Mesodermal cell (in vitro differentiated cells): ENCODE measurements around the gene TNNI3K.

Experiments
- H3K27ac ChIP-seq: 2 replicates; pipeline ENCODE4 v1.7.0; 2013; ENCODE audit warnings: mild to moderate bottlenecking, low read depth, low read length, moderate library complexity; ENCODE audit not compliant: severe bottlenecking
- H3K36me3 ChIP-seq: 2 replicates; pipeline ENCODE4 v1.7.1; 2013; ENCODE audit warnings: mild to moderate bottlenecking, low read length, moderate library complexity; ENCODE audit not compliant: control insufficient read depth, insufficient read depth
- H3K4me1 ChIP-seq: one replicate; pipeline ENCODE4 v1.7.1; 2013; ENCODE audit warnings: mild to moderate bottlenecking, low read length; ENCODE audit not compliant: insufficient read depth, control insufficient read depth, poor library complexity, severe bottlenecking
- H3K4me3 ChIP-seq: 2 replicates; pipeline ENCODE4 v1.7.0; 2013; ENCODE audit warnings: low read length, control low read depth, mild to moderate bottlenecking; ENCODE audit not compliant: insufficient read depth, poor library complexity, severe bottlenecking; ENCODE audit errors: extremely low read depth
- H3K9me3 ChIP-seq: 2 replicates; pipeline ENCODE4 v1.7.1; 2013; ENCODE audit warnings: mild to moderate bottlenecking, low read length, moderate library complexity; ENCODE audit not compliant: control insufficient read depth
- WGBS, 2 experiments: methylation state at CpG; one replicate each; pipeline ENCODE4 v1.1.5; 2013; ENCODE audit warnings: missing lambda C conversion rate in 2 of 2; ENCODE audit not compliant: insufficient coverage in 2 of 2; 5-methylcytosine and 5-hydroxymethylcytosine counted together

The TNNI3K gene

DNA sequence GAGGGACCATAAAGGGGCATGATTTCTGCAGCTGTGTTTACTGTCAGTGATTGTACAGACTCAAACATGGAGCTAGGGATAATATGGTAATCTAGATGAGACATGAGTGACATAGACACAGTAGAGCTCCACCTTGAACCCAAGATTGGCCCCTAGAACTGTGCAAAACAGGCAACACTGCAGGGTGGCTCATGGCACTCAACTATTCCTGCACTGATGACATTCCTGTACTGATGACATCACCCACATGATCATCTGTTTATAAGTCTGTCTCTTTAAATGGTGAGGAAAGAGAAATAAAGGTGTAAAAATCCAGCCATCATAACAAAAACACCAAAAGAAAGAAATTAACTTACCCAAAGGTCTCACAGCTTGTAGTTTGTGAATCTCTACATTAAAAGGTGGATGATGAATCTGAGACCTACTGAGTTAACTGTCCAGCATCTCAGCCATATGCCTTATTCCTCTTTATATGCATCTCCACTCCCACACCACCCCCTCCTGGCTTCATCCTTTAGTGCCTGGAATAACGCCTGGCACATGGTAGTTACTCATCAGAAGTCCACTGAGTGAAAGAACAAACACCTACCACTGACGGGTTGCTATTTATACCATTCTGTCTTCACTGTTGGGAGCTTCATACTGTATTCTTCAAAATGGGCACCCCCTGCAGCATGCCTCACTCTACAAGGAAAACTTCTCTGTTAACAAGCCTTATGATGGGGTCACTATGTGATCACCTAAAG lies 277.2 kb downstream of the TNNI3K start, which contains the start of gene LRRC53:
Gene LRRC53, minus strand, starts transcription at position 442 of the 746 bp plus-strand sequence. CDS start 29,262 bp downstream, outside the sequence.
- H3K36me3 ChIP-seq, result no peaks in the 10 kb centered on the region
- WGBS, 2 experiments, result 68 to 82% methylated on average over 2 of the region's 2 CpGs
- H3K9me3 ChIP-seq, result no peaks in the 10 kb centered on the region
- H3K4me1 ChIP-seq, result no peaks in the 10 kb centered on the region
- H3K4me3 ChIP-seq, result no peak within 1 kb of the TSS
- H3K27ac ChIP-seq, result no peak within 1 kb of the TSS

DNA sequence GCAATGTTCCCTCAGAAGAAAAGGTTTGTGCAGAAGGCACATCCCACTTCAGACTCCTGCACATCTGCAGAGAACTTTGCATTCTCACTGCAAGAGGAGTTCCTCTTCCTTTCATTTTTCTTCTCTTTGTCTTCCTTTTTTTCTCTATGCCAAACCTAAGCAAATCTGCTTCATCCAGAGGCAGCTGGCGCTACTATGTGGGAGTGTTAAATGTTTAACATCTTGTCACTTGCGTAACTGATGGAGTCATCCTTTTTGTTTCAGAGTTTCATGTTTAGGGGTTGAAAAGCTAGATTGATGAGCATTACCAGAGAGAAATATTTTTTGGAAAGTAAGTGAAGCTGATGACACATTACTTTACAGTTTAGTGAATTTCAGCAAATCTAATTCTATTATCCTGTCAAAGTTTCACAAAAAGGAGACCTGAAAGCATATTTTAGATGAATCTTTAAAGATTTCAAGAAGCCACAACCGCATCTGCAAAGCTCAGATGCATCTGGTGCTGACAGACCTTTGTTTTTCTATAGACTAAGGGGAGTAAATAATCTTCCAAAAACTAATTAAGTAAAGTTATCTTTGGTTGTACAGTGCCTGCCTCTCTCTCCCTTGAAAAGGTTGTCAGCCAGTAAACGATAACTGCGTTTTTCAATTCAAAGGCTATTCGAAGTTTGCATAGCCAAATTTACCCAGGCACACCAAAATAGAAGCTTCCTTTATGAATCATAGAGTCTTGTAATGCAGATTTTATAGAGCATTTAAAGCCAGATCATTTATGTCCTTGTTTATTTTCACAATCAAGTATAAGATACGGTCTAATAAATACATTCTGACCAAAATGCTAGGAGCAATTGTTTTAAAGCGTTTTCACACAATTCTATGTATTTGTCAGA lies 278.5 kb downstream of the TNNI3K start:
- no peak overlapping the region for H3K4me3 ChIP-seq
- WGBS, 2 experiments, result 80 to 87% methylated on average over 3 to 6 of the region's 8 CpGs

DNA sequence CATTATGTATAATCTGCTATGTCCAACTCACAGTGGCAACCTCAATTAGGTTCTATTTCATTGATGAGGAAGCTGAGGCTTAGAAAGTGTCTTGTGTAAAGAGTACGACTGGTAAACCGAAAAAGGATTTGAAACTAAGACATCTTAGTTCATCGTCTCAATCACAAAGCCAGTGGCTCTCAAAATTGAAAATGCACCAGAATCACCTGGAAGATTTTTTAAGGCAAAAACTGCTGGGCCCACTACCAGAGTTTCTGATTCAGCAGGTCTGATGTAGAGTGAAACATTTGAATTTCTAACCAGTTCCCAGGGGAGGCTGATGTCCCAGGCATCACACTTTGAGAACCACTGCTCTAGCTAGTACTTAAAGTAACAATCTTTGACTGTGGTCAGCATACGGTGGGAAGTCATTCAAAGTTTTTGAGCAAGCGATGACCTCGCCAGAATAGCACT lies 282.4 kb downstream of the TNNI3K start:
- no peak overlapping the region for H3K27ac ChIP-seq
- 88 to 100% methylated on average over 4 to 6 of the region's 6 CpGs for WGBS, 2 experiments

More for the DNA sequence above, 278.5 kb downstream of the TNNI3K start:
- H3K27ac ChIP-seq, result no peak overlapping the region
- H3K4me1 ChIP-seq, result no peaks in the 10 kb centered on the region
- no peaks in the 10 kb centered on the region for H3K36me3 ChIP-seq
- H3K9me3 ChIP-seq, result no peaks in the 10 kb centered on the region

DNA sequence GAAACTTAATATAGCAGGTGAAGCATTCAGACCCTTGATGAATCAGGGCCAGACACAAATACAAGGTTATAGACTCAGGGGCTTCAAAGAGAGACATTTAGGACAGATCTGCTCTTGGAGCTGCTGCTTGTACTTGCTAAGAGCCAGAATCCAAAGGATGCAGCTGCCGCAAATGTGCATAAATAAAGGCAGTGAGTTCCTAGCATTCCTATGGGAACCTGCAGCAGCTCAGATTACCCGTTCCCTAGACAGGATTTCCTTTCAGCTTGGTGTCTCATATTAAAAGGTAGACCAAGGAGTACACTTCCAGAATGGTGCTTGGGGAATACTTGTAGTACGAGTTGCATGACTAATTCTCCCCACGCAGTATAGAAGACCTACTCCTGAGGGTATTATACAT lies 287.0 kb downstream of the TNNI3K start:
- Histone ChIP-seq H3K27ac (no peak overlapping the region), H3K4me1 (no peaks in the 10 kb centered on the region), H3K9me3 (no peaks in the 10 kb centered on the region), H3K36me3 (no peaks in the 10 kb centered on the region), H3K4me3 (no peak overlapping the region)
- WGBS, 2 experiments, result 14 to 19% methylated on average over 1 to 3 of the region's 4 CpGs

More for the DNA sequence above, 282.4 kb downstream of the TNNI3K start:
- H3K4me1 ChIP-seq, result no peaks in the 10 kb centered on the region
- no peaks in the 10 kb centered on the region for H3K9me3 ChIP-seq
- no peak overlapping the region for H3K4me3 ChIP-seq
- no peaks in the 10 kb centered on the region for H3K36me3 ChIP-seq

DNA sequence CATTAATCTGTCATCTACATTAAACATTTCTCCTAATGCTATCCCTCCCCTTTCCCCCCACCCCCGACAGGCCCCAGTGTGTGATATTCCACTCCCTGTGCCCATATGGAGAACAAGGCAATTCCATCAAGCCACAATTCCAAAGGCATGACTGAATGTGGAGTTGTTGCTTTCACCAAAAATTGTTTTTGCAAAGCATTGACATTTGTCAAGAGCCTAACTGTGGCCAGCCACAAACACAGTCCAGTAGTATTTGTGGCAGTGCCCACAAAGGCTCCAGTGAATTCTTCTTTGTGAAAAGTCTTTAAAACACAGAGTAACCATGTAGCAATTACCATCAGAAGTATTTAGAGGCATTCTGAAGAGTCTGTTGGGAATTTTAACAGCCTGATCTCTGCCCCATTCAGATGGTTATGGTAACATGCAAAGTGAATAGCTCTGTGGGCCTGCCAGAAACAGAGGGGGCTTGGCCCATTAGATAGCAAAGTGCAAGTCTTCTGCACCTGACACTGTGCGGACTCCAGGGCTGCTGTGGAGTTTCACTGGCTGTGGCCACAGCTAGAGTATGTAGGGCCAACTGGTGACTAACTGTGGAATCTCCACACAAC lies 288.8 kb downstream of the TNNI3K start:
- Histone ChIP-seq H3K36me3 (no peaks in the 10 kb centered on the region), H3K27ac (no peak overlapping the region), H3K4me1 (no peaks in the 10 kb centered on the region), H3K9me3 (no peaks in the 10 kb centered on the region), H3K4me3 (no peak overlapping the region)
- 71% methylated on average over 1 of the region's 2 CpGs; no CpG with 5 or more reads in 1 of the 2 experiments for WGBS, 2 experiments

DNA sequence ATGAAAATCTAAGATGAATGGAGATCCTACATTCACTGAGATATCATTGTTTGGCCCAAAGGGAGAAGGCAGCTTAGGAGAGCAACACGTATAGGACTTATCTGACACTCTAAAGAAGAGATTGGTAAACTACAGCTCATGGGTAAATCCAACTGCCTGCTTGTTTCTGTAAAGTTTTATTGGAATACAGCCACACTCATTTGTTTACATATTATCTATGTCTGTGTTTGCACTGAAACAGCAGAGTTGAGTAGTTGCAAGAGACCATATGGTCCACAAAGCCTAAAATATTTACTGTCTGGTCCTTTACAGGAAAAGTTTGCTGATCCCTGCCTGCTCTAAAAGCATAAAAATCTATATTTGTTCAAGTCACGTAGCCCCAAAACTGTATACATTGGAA lies 291.5 kb downstream of the TNNI3K start:
- no peak overlapping the region for H3K27ac ChIP-seq
- 75 to 100% methylated on average over 1 of the region's 2 CpGs for WGBS, 2 experiments
- no peaks in the 10 kb centered on the region for H3K4me1 ChIP-seq
- H3K36me3 ChIP-seq, result no peaks in the 10 kb centered on the region
- H3K4me3 ChIP-seq, result no peak overlapping the region
- no peaks in the 10 kb centered on the region for H3K9me3 ChIP-seq

DNA sequence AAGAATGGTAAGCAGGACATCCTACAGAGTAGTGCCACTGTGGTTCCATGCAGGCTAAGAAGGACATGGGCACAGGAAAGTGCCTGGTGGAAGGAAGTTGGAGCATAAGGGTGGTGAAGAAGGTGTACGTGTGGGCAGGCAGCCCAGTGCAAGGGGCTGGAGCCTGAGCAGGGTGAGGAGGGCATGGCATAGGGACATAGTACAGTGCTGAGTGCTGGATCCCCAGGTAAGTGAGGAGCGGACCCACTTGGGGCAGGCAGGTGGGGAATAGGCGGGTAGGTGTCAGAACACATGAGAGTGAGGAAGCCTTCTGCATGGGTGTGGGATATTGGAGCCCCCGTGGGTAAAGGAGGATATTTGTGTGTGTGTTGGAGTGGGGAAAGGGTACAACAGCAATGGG lies 292.9 kb downstream of the TNNI3K start:
- Histone ChIP-seq H3K4me3 (no peak overlapping the region), H3K36me3 (no peaks in the 10 kb centered on the region), H3K27ac (no peak overlapping the region), H3K4me1 (no peaks in the 10 kb centered on the region), H3K9me3 (no peaks in the 10 kb centered on the region)
- 94 to 100% methylated on average over 4 of the region's 4 CpGs for WGBS, 2 experiments

DNA sequence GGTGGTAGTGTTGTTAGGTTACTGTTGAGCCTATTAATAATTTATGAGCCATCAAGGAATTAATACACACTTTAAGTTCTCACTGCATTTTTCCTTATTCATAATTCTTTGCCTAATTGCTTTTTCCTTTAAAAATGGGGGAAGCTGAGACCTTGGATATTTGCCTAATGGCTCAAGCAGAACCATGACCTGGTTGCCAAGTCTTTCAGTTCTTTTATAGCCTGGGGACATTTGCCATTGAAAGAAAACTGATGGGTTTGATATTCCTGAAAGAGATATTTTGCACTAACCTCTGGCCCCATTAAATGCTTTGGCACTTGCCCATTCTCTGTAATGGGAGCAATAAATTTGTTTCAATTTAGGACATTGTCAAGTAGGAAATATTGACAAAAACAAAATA lies 295.7 kb downstream of the TNNI3K start:
- H3K4me3 ChIP-seq, result no peak overlapping the region
- no peaks in the 10 kb centered on the region for H3K36me3 ChIP-seq
- H3K27ac ChIP-seq, result no peak overlapping the region
- H3K4me1 ChIP-seq, result no peaks in the 10 kb centered on the region
- no peaks in the 10 kb centered on the region for H3K9me3 ChIP-seq

DNA sequence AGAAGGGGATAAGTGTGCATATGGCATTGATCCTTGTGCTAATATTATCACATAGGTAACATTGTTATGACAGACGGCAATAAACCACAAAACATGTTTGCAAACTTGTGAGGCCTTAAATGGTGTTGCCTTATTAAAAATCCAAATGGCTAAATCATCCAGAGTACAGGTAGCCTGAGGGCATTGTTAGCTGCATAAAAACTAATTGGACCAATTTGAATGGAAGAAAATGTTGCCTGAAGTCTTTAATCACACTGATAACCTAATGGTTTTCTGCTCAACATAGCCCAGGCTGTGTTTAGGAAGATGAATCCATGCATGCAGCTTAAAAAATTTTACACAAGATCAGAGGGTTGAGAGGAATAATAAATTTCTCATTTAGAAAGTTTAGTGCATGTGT lies 296.6 kb downstream of the TNNI3K start:
- WGBS, 2 experiments, result no CpG with 5 or more reads among the region's 1 CpG
- no peaks in the 10 kb centered on the region for H3K36me3 ChIP-seq
- no peak overlapping the region for H3K27ac ChIP-seq
- H3K4me1 ChIP-seq, result no peaks in the 10 kb centered on the region
- H3K9me3 ChIP-seq, result no peaks in the 10 kb centered on the region
- no peak overlapping the region for H3K4me3 ChIP-seq

DNA sequence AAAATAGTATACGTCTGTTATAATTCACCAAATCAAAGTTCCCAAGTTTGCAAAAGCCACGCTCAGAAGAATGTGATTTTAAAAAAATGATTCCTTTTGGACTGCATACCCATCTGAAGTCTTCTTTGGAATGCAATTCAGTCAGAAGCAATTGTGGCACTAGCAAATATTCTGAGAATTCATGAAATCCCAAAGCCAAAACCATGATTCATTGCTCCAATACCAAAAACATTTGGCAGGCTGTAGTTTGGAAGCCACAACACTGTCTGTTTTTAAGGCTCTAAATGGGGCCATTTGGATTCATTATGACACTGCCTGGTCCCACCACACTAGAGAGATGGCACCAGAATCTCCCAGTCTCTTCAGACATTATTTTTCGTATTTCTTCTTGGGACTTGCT lies 299.1 kb downstream of the TNNI3K start:
- Histone ChIP-seq H3K4me3 (no peak overlapping the region), H3K27ac (no peak overlapping the region), H3K9me3 (no peaks in the 10 kb centered on the region), H3K36me3 (no peaks in the 10 kb centered on the region), H3K4me1 (no peaks in the 10 kb centered on the region)
- WGBS, 2 experiments, result 100% methylated on average over 1 of the region's 3 CpGs; no CpG with 5 or more reads in 1 of the 2 experiments
